Ramos (cell line): ENCODE results near the gene COL27A1.

Experiments used
- in situ Hi-C: fragments of 300-500 bp; cut with MboI; formaldehyde crosslinking; loops from one replicate; pipeline ENCODE4 v1.14.3; 2022; ENCODE audit warnings: low sequenced_read_pairs; ENCODE audit not compliant: unreplicated experiment

COL27A1 gene

DNA sequence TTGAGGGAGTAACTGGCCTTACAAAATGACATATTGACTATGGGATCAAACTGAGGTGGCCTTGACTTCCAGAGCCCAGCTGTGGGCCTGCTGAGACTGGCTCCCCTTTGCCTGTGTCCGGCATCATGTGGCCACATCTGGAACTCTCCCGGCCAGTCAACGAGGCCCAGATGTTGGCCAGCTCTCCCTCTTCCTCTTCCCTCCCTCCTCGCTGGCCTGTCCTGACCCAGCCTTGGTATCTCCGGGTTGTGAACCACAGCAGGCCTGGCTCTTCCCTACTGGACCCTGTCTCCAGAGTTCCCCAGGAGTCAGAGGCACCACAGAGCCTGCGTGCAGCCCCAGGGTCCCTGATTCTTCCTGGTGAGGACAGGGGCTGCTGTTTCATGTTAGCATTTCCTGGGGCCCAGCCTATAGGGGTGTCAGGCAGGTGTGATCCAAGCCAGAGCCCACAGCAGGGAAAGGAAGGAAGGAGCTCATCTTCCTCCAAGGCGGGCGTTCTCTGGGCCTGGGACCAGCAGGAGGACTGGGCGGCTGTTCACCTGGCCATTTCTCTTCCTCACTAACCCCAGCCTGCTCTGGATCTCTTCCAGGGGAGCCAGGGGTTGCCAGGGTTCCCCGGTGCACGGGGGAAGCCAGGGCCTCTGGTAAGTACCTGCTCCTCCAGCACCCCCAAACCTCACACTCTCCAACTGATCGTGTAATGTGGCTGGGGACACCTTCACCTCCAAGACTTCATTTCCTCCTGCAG lies 81.2 kb downstream of the COL27A1 start:
- in situ Hi-C loops: no loop called here

DNA sequence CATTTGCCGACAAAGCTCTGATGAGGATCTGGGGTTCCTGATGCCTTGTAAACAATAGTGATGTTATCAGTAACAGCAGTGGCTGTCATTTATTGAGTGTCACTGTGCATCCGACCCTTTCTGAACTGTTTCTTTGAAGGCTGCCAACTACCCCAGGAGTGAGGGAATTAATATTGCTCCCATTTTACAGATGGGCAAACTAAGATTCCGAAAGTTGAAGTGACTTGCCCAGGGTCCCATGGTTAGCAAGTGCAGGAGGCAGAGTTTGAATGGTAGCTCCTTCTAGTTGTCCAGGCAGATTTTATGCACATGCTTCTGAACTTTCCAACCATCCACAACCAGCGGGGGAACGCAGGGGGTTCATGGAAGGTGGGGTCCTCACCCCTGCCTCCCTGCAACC lies 81.9 kb downstream of the COL27A1 start:
- in situ Hi-C loops: no loop called here

DNA sequence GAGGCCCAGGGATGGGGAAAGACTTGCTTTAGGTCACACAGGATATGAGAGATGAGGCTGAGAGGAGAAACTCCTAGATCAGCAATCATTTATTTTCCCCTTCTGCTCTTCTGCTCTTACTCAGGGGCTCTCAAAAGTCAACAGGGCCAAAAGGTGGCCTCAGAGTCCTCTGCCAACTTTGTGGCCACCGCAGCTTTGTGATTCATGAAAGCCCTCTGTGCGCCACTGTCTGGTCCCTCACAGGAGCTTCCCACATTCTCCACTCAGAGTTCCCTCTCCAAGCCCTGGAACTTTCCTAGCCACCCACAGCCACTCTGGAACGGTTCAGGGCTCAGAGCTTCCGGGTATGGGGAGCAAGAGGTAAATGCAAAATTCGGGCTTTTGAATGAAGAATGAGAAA lies 82.4 kb downstream of the COL27A1 start:
- in situ Hi-C loops: no loop called here

GRCh38 chr9:114238472-114238871 lies 83.1 kb downstream of the COL27A1 start:
- in situ Hi-C loops: no loop called here

DNA sequence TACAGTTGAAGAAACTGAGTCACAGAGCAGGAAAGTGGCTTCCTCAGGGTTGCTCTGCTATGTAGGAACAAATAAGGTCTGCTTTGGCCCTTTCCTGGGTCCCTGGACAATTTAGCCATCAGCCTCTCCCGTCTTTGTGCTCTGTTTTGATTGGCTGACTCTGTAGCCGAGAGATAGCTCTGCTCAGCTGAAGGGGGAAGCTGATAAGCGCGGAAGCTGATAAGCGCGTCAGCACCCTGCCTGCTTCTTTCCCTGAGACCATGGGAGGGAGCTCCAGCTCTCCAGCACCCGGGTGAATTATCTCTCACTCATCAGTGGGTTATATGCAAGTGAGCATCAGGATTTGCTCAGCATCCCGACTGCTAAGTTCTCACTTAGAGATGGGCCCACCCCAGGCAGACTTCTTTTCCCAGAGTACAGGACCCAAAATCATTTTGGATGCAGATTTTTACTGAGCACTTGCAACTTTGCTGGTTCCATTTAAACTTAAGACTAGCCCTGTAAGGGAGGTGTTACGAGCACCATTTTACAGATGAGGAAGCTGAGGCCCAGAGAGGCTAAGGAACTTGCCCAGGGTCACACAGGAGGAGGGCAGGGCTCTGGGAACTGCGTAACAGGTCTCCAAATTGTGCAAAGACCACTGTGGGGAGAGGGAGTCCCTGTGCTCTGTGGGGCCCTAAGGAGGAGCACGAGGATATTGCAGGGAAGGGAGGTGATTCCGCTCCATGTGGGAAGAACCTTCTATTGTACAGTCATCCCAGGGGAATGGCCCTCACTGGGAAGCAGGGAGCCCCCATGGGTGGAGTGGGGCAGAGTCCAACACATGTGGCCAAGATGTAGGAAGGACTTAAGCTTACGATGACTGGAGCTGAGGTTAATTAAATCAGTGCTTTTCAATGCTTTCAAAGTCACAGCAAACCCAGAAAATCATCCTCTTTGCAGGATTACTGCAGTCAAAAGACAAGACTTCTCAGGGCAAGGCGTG lies 83.8 kb downstream of the COL27A1 start:
- in situ Hi-C loops: no loop called here

DNA sequence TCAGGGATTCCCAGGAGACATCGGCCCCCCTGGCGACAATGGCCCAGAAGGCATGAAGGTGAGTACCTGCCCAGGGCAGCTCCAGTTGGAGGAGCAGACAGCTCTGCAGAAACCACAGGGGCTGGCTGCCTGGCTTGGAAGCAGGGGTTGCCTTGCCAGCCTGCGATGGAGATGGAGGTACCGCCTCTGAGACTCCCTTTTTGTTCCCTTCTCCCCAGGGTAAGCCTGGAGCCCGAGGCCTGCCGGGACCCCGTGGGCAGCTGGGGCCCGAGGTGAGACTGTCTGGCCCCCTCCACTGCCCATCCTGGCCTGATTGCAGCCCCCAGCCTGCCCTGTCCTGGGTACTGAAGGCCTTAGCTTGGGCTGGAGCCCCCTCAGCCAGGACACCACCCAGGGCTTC lies 84.9 kb downstream of the COL27A1 start:
- in situ Hi-C loops: no loop called here

DNA sequence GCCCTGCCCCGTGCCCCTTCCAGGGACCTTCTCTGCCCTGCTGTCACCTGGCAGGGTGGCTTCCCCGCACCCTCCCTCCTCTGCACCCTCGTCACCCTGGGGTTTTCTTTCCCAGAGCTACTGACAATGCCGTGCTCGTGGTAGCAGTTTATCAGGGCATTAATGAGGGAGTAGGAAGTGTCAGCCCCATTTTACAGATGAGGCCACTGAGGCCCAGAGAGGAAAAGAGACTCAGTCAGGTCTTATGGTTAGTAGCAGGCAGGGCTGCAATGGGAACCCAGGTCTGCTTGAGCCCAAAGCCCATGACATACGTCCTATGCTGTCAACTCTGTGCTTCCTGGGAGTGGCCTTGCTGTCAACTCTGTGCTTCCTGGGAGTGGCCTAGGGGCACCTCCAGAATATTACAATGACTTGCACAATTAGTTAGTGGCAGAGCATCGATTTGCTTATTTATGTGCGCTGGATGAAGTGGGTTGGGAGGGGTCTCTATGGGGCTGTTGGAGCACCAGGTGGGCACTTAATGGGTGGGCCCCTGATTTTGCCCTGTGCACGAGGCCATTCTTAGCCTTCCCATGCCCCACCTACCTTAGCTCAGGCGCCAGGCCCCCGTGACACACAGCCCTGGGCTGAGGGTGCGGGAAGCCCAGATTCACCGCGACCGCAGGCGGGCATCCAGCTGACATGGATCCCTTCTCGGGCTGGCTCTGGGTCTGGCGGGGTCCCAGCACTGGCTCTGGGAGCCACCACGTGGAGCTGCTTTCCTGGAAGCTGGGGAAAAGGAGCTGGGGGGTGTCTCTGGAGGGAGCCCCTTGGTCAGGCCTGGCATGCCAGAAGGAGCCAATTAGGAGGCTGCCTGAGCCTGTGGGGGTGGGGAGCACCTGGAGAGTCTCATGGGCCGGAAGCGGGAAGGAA lies 85.6 kb downstream of the COL27A1 start:
- in situ Hi-C loops: no loop called here

DNA sequence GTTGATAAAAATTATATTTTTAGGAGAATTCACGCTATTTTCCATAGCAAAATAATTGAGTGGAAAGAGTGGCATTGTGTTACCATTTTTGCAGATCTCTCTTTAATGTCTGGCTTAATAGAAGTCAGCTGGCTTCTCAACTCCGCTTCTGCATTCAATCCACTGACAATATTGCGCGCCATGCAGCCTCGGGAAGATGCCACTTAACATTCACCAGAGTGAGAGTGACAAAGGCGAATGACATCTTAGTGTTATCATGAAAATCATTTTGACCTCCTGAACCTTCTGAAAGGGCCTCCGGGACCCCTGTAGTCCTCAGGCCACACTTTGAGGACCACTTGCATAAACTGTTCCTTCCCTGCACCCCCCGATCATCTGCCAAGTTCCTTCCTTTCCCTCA lies 87.5 kb downstream of the COL27A1 start:
- in situ Hi-C loops: no loop called here

DNA sequence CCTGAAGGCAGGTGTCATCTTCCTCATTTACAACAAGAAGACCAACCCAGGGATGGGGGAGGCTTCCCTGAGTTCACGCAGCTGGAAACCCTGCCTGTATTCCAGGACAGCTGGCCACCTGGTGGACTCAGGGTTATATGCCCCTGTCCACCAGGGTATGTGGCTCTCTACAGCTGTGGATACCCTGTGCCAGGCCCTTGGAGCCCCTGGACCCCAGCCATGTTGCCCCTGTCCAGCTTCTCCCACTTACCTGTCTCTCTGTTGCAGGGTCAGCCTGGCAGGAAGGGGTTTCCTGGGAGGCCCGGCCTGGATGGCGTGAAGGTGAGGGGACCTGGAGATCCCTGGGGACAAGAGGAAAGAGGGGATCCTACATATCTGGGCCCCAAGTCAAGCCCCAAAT lies 87.9 kb downstream of the COL27A1 start:
- in situ Hi-C loops: no loop called here

GRCh38 chr9:114244570-114244969 lies 89.2 kb downstream of the COL27A1 start:
- in situ Hi-C loops: no loop called here

DNA sequence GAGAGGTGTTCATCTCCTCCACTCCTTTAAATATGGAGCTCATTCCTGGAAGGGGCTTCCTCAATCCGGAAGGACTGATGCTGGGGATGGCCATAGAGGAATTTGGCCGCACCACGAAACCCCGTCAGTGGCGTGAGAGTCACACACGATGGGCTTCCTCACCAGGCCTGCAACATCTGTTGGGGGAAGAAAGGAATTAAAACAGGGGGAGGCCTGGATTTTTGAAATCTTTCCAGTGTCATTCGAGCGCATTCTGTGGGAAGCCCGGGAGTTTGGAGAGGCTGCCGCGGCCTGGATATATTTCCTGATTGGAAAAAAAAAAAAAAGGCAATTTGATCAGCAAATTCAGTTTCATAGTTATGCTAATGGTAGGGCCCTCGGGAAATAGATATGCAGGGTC lies 91.2 kb downstream of the COL27A1 start:
- in situ Hi-C loops: no loop called here

DNA sequence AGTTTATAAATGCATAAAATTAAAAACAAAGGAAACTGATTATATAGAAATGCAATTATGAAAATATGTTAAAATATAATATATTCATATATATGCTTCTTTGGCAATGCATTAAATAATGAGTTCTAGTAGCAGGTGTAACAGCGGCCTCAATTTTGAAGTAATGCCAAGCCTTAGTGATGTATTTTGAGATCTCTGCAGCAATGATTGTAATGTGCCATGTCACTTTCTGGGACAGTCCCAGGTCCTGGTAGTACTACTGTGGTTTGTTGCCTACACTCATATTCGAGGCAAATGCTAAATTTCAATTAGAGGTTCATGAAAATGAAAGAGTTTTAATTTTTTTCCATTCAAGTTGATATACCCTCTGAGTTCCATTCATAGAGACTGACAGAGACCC lies 91.7 kb downstream of the COL27A1 start:
- in situ Hi-C loops: no loop called here

GRCh38 chr9:114247491-114247890 lies 92.2 kb downstream of the COL27A1 start:
- in situ Hi-C loops: no loop called here

- in situ Hi-C loops: no loop called here
Observed at GRCh38 chr9:114248299-114248707, 93.0 kb downstream of the COL27A1 start.

DNA sequence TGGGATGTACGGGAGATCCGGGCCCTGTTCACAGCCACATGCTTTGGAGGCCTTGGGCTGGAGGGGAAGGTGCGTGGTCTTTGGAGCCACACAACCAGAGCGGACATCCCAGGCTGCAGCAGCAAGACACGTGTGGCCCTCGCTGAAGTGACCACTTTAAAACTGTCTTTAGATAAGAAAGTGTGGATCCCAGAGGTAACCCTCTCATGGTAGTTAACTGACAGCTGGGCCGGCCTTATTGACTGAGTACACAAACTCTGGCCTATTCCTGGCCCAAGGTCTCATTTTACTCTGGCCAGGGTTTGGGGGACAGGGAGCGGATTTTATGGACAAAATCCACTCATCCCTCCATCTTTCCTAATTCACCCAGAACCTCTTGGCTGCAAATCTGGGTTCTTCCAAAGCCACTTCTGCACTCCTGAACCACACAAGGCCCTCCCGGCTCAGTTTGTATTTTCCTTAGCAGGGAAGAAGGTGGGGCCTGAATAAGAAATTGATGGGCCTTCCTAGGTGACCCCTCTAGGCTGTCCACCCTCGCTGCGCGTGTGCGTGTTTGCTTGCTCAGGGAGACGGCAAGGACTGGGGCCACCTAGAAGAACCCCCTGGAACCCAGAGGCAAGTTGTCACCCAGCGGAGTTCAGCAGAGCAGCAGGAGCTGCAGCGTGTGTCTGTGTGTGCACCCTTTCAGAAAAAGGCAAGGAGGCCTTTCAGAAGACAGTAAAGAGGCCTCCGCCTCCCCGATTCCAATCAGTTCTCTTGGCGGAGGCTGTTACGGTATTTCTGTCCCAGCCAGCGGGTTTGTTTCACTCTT lies 94.3 kb downstream of the COL27A1 start:
- in situ Hi-C loops: no loop called here

DNA sequence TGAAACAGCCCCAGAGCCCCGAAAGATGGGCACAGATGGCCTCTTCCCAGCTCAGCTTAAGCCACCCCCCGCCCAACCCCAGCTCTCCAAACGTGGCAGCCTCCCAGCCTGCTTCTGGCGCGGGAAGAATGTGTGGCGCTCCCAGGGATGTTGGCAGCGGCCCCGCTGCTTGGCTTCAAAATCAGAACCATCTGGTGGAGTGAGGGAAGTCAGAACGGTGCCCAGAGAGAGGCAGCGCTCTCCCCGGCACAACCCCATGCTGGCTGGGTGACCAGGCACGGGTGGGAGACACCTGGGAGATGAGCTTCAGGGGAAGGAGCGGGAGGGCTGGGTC lies 94.9 kb downstream of the COL27A1 start:
- in situ Hi-C loops: no loop called here

DNA sequence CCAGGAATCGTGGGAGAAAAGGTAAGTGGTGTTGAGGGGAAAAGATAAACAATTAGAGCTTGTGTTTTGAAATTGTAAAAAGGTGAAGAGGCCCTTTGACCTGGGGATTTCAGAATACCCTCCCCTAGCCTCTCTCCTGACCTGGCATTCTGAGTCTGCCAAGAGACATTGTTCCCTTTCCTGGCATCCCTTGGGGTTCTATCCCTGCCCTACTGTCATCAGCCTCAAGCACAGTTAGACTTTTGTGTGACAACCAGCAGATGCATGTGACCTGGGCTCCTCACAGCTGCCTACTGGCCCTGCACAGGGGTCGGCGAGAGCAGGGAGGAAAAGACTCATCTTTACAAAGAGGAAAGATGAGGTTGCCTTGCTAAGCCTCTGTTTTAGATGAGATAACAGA lies 95.3 kb downstream of the COL27A1 start:
- in situ Hi-C loops: no loop called here

DNA sequence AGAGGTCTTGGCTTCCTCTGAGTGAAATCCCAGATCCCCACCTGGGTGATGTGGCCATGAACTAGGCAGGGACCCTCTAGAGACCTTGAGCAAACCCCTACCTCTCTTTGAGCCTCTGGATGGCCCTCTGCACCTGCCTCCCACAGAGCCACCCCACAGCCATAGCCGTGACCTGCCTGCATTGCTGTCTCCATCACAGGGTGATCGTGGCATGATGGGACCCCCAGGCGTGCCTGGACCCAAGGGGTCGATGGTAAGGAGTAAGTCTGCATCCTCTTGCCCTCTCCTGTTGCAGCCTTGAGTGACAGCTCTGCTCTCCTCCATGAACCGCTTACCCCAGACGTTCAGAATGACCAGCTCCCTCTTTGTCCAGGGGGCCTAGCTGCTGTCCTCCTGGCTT lies 97.1 kb downstream of the COL27A1 start:
- in situ Hi-C loops: no loop called here

DNA sequence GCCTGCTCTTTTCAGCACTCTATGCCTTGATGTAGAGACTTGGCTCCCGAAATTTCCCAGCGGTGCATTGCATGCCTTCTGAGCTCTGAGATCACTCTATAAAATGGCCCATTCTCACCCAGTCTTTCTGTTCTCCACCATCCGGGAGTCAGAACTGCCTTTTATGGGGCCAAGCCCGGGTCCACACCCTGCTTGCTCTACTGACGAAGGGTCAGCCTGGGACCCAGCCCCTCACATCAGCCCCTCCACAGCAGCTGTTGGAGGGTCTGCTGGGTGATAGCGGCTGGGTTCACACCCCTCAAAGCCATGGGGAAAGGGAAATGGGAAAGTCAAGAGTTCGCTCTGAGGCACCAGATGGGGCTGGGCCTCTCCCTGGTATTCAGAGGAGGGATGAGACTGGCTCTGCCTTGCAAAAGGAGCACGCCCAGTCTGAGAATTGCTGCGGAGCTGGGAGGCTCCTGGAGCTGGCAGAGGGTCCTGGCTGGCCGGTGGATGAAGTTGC lies 101.5 kb downstream of the COL27A1 start:
- in situ Hi-C loops: no loop called here

DNA sequence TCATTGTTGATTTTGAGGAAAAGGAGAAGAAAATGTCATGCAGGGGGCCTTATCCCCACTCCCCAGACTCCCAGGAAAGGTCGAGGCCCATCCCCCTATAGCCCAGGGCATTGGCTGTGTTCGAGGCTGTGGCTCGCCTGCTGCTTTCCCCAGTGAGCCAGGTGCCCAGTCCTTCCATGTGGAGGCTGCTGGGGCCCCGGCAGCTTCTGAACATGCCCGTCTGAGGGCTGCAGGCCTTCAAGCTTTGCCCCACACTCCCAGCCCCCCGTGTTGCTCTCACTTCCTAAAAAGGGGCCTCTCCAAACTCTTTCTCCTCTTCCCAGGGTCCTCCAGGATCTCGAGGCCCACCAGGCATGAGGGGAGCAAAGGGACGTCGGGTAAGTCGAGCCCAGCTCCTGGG lies 102.9 kb downstream of the COL27A1 start:
- in situ Hi-C loops: no loop called here
